Measurements from ENCODE around the gene PCA3.

PCA3 gene

DNA sequence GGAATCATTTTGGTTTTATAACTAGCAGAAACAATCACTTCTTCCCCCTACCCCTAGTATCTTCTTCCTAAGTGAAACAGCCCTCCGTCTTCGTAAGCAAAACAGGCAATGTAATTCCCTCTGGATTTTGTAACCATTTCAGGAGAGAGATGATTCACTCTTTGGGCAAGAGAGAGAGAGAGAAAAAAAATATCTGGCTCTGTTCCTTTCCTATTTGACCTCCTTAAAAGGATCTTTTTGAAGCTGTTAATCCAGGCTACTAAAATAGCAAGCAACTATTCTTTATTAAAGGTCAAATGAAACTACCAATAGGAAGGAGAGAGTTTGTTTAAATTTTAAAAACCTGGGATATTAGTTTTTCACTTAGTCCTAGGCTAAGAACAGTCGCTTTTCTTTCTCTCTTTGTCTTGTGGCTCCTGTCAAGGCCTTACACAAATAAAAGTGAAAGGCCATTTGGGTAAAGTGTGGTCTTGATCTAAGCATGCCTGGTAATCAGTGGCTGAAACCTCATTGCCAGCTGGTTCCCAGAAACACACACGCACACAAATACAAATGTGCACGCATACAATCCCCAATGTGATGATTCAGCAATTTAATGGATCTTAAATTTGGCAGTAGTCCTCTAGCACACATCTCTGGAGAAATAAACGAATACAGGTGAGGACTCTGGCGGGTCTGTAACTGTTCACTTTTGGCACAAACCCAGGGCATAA lies 71.5 kb downstream of the PCA3 start:
- no peak for DNase-seq
